GM19193 (cell line): ENCODE results near the gene MS4A18.

Experiments used
- POLR2A ChIP-seq: IDR thresholded peaks from 4 replicates; pipeline ENCODE4 v1.6.1; 2011; ENCODE audit not compliant: insufficient read depth, insufficient read length; ENCODE audit errors: extremely low read depth

MS4A18 gene

DNA sequence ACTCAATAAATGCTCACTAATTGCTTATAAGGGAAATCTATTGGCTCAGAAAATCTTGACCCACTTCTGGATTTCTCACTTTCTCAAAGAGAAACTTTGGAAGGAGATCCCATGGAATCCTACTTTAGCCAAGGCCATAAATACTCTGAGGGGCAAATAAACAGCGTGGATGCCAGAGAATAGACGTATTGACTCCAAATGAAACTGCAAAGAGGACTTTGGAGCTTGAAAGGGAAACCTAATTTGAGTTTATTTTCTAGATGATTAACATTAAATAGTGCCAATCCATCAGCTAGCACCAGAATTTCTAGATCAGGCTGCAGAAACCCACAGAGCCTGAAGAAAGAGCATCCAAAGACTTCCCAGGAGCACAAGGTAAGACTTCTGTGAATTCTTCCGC is at the start of gene MS4A18:
Gene MS4A18, plus strand, starts transcription at position 301 of the 400 bp plus-strand sequence.
- no peak for TF ChIP-seq POLR2A

DNA sequence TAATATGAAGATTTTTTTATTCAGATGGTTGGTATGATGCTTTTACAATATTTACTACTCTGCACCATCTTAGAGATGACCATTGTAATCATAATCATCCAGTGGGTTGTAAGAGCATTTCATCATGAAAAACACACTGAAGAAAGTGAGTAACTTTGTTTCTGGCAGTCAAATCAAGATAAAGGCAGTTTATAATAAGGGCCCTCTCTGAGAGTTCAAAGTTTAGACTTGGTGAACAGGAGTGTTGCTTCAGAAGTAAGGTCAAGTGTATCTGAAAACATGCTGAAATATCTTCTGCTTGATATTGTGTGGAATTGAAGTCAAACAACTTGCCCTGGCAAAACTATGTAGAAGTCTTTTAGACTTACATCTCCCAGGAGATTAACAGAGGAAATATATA is 44.6 kb upstream of the MS4A18 start:
- TF ChIP-seq POLR2A: no peak

DNA sequence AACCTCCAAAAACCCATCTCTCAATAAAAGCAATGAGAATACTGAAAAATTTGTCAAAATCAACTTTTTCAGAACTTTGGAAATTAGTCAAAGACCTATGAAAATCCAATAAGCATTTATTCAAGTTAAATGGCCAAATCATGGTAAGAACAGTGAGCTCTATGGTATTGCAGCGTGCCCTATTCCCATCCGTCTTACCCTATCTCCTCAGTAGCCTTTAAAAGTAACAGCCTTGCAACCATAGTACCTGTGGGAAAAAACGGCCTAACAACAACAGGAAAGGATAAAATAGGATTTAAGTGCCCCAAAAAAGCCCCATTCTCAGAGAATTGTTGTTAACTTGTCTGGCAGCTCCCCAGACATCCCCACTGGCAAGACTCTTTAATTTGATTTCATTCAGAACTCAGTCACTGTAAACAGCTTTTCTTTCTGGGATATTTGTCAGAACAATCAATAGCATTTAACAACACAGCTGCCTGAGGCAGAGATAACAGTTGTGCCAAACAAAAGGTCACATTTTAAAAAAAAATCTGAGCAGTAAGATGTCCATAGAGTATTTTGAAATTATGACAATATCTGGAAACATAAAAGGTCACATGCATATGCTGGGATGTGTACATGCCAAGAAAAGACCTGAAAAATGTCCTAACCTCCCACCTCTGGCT is 43.9 kb upstream of the MS4A18 start:
- no peak for TF ChIP-seq POLR2A

DNA sequence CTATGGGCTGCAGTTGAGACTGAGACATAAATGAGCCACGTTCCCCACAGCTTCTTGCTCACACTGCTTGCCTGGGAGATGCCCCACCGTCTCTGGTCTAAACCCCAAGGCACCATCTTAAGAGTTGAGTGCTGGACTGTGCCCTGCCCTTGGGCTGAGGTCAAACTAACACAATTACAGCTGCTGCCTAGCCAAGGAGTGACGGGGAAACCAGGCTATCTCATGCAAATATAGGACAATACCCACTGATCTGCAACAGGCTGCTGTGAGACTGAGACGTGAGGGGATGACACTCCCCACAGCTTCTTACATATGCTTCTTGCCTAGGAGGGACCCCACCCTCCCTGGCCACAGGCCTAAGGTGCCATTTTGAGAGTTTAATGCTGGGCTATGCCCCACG is 32.9 kb upstream of the MS4A18 start:
- no peak for TF ChIP-seq POLR2A

DNA sequence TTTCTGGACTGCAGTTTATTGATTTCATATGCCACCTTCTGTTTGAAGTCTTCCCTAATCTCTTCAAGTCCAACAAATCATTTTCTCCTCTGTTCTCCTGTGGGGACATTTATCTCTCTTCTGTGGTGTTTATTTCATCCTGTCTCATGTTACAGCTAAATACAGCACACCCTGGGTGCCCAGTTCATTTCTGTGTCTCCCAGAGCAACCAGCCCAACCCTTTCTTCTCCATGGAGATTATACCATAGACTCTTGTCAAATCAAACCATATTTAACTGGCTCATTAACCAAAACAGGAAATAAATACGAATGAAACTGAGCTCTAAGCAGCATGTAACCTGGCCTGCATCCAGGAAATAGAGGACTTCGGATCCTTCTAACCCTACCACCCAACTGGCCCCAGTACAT is 25.2 kb upstream of the MS4A18 start, which contains the start of gene MS4A8:
Gene MS4A8, plus strand, starts transcription at position 329 of the 408 bp plus-strand sequence. CDS start 1,249 bp downstream, outside the sequence.
- TF ChIP-seq POLR2A: no peak

DNA sequence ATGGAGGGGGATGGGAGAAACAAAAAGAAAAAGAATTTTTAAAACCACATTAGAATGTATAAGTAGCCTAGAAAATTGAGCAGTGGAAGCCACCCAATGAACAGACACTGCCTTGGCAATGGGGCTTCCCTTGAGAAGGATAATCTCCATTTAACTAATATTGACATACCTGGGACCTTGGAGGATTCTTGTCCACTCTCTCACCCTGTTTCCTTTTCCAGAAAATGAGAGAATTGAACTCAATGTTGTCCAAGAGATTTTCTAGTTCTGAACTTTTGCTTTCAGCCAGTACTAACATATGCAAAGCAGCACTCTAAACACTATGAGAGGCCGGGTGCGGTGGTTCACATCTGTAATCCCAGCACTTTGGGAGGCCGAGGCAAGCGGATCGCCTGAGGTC is 24.6 kb upstream of the MS4A18 start:
- no peak for TF ChIP-seq POLR2A

DNA sequence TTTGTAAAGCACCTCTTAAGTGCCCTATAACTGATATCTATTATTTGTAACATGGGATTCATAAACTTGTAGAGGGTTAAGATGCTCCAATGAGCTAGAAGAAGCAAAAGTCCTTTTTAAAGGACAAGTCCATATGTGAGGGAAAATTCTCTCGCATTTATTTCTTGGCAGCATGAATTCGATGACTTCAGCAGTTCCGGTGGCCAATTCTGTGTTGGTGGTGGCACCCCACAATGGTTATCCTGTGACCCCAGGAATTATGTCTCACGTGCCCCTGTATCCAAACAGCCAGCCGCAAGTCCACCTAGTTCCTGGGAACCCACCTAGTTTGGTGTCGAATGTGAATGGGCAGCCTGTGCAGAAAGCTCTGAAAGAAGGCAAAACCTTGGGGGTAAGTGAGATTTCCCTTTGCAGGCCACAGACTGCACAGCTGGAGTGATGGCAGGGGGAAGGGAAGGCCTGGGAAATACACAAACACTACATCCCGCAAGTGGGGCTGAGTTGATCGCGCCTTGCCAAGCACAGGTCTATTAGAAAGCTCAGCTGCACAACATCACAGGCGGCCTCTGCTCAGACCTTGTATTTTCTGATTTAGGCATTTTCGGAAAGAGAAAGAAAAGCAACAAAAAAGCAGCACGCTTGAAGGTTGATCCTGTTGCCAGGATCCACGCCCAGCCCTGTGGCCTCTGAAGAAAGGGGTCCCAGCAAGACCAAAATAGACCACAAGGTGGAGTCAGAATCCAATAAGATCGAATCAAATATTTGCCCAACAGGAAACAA is 23.6 kb upstream of the MS4A18 start:
- no peak for TF ChIP-seq POLR2A

DNA sequence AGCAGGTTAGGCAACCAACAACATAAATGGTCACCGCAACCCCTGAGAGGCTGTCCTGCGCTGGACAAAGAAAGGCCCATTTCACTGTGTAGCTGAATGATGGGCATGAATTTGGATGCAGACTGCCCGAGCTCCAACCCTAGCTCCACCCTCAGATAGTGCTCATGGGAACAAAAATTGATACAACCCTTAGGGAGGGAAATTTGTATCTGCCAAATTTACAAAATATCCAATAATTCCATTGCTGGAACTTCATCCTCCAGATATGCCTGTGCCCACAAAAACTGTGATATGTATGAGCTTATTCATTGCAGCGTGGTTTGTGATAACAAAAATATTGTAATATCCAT is 23.1 kb upstream of the MS4A18 start:
- TF ChIP-seq POLR2A: no peak

DNA sequence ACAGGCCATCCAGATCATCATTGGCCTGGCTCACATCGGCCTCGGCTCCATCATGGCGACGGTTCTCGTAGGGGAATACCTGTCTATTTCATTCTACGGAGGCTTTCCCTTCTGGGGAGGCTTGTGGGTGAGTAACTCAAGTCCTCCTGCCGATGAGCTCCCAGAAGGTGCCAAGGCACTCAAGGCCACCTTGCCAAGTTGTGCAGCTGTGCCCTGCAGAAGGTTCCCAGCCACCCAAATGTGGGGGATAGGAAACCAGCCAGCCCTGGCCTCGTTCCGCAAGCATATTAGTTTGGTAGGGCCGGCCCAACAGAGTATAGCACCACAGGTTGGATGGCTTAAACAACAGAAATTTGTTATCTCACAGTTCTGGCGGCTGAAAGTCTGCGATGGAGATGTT is 21.1 kb upstream of the MS4A18 start:
- no peak for TF ChIP-seq POLR2A

DNA sequence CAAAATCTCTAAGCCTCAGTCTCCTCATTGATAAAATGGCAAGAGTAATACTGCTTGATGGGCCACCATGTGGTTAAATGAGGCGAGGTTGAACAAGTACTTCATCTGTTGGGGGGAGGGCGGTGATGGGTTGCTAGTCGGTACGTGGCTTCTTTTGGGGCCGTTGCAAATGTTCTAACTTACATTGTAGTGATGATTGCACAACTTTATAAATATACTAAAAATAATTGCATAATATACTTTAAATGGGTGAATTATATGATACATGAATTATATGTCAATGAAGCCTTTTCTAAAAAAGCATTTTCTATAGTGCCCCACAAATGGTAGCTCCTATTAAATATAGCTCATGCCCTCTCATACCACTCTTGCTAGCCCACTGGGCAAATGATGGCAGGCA is 18.6 kb upstream of the MS4A18 start:
- TF ChIP-seq POLR2A: no peak

DNA sequence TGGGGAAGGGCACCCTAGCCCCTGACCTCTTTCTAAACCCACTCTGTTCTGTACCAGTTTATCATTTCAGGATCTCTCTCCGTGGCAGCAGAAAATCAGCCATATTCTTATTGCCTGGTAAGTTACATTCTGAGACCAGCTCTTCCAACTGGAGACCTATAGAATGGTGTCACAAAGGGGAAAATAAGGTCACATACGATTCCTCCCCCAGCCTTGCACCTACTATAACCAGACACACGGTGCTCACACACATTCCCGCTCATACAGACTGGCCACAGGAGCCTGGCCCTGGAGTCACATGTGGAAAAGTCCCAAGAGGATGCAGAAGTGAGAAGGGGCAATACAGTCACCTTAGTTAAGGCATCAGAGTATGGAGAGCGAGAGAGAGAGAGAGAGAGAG is 17.6 kb upstream of the MS4A18 start:
- TF ChIP-seq POLR2A: no peak

DNA sequence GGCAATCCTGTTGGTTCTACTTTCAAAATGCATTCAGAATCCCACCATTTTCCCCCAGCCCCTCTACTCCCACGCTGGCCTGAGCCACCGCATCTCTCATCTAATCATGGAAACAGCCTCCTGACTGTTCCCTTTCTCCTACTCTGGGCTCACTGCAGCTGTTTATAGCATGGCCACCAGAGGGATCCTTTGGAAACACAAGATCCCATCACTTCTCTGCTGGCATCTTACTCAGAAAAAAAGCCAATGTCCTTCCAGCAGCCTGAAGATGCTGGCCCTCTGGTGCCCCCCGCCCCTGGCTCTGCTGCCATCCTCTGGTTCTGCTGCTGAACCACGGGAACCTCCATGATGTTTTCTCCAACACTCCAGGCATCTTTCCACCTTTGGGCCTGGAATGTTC is 14.0 kb upstream of the MS4A18 start:
- no peak for TF ChIP-seq POLR2A

DNA sequence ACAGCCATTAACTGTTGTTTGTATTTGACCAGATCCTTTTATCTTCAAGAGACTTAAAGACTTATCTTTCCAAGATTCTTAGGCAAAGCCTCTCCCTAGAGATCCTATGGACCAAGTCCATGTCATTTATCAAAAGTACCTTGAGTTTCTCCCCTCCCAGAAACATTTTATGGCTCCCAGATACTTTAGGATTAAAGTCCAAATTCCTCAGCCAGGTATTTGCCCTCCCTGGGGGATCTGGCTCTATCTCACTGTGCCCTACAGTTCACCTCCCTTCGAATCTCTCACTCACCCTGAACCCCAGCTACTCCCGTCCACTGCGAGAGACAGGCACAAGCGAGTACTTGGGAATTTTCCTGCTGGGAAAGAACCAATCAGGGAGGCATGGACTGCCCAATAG is 13.2 kb upstream of the MS4A18 start:
- no peak for TF ChIP-seq POLR2A

DNA sequence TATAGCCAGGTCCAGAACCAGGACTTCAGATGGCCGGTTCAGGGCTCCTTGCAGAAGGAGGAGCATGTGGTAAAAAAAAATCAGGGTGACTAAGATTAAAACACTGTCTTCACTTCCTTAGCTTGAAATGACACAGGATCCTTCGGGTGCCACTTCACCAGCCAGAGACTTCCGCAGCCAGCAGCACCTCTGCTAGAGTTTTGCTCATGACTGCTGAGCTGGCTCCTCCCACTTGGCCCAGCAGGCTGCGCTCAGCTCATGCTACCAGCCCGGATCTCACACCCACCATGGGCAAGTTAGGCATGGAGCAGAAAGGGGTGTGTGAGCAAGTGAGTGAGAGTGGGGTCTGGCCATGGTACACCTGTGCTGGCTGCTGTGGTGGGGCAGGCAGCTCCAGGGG is 6.6 kb upstream of the MS4A18 start:
- no peak for TF ChIP-seq POLR2A

DNA sequence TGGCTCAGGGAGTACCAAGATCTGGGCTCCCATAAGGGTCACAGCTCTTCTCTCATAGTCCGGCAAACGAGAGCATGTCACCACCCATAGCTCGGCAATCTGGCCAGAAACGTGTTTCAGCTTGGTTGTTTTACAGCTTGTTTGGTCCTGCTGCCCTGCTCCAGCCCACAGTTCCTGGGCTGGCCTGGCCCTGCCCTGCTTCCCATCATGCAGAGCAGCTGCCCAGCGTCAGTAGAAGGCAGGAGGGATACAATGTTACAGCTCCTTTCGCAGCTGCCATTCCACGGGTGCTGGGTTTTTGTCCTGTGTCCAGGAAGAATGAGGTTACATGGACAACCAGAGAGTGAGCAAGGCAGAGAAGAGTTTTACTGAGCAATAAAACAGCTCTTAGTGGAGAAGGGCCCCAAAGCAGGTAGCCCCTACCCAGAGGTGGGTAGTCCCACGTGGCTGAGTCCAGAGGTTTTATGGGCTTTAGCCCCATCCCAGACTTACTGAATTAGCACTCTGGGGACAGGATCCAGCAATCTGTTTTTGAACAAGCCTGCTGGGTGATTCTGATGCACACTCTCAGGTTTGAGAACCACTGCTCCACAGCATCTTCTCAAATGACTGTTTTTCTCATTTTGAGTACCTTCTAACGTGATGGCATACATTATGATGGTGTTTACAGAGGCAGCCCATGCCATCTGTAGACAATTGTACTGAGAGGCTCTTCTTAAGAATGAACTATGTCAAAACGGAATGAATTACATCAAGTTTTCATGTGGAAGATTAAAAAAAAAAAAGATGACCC is 5.8 kb upstream of the MS4A18 start:
- TF ChIP-seq POLR2A: no peak
